Measurements from ENCODE around the gene OVAAL.

OVAAL gene

GRCh38 chr1:180562640-180563025 lies 3.9 kb downstream of the OVAAL start:
- Histone ChIP-seq H3K4me3 (ENCODE audit: low read length) (no peak overlapping the region), H4K20me1 (ENCODE audit: insufficient read depth, low read length) (no peaks in the 10 kb centered on the region), H3K4me2 (ENCODE audit: low read depth, low read length) (no peak overlapping the region), H2AFZ (ENCODE audit: low read length) (no peak overlapping the region), H3K36me3 (replicated peaks; ENCODE audit: insufficient read depth, low read length) (no peaks in the 10 kb centered on the region), H3K27ac (ENCODE audit: low read length) (no peak overlapping the region), H3K4me1 (ENCODE audit: low read length) (no peaks in the 10 kb centered on the region), H3K79me2 (ENCODE audit: low read length) (no peaks in the 10 kb centered on the region), H3F3A (ENCODE audit: insufficient read depth, low read length) (no peaks in the 10 kb centered on the region), H3K9me2 (replicated peaks; ENCODE audit: insufficient read depth, low read length) (no peaks in the 10 kb centered on the region), H3K9me3 (replicated peaks; ENCODE audit: insufficient read depth, low read length) (no peaks in the 10 kb centered on the region), H3K9ac (ENCODE audit: low read length) (no peak overlapping the region), H3K27me3 (replicated peaks; ENCODE audit: insufficient read depth, low read length) (no peaks in the 10 kb centered on the region)
- no peak for DNase-seq
- TF ChIP-seq CTCF (IDR thresholded peaks at IDR 0.05; ENCODE audit: low read length) = no peak
- no peak for TF ChIP-seq EZH2 (optimal IDR thresholded peaks at IDR 0.05; ENCODE audit: low read depth, low read length)
- TF ChIP-seq EZH2phosphoT487 (IDR thresholded peaks at IDR 0.05; ENCODE audit: low read length) = no peak

GRCh38 chr1:180563026-180563827 lies 4.5 kb downstream of the OVAAL start:
- TF ChIP-seq EZH2 (optimal IDR thresholded peaks at IDR 0.05; ENCODE audit: low read depth, low read length) (no peak), CTCF (IDR thresholded peaks at IDR 0.05; ENCODE audit: low read length) (no peak), EZH2phosphoT487 (IDR thresholded peaks at IDR 0.05; ENCODE audit: low read length) (no peak)
- H3K9me2 ChIP-seq (replicated peaks; ENCODE audit: insufficient read depth, low read length) = no peaks in the 10 kb centered on the region
- no peak overlapping the region for H3K9ac ChIP-seq (ENCODE audit: low read length)
- H2AFZ ChIP-seq (ENCODE audit: low read length) = no peak overlapping the region; the same call in 1 of the 2 replicates
- no peak overlapping the region for H3K27ac ChIP-seq (ENCODE audit: low read length)
- H3K4me3 ChIP-seq (ENCODE audit: low read length) = no peak overlapping the region
- no peaks in the 10 kb centered on the region for H3K27me3 ChIP-seq (replicated peaks; ENCODE audit: insufficient read depth, low read length)
- H3K9me3 ChIP-seq (replicated peaks; ENCODE audit: insufficient read depth, low read length) = no peaks in the 10 kb centered on the region
- H3K4me1 ChIP-seq (ENCODE audit: low read length) = no peaks in the 10 kb centered on the region
- DNase-seq = no peak
- no peaks in the 10 kb centered on the region for H3K36me3 ChIP-seq (replicated peaks; ENCODE audit: insufficient read depth, low read length)
- no peaks in the 10 kb centered on the region for H3K79me2 ChIP-seq (ENCODE audit: low read length)
- no peaks in the 10 kb centered on the region for H4K20me1 ChIP-seq (ENCODE audit: insufficient read depth, low read length)
- no peaks in the 10 kb centered on the region for H3F3A ChIP-seq (ENCODE audit: insufficient read depth, low read length)
- H3K4me2 ChIP-seq (ENCODE audit: low read depth, low read length) = no peak overlapping the region

- no peaks in the 10 kb centered on the region for H3K36me3 ChIP-seq (replicated peaks; ENCODE audit: insufficient read depth, low read length)
- no peaks in the 10 kb centered on the region for H3F3A ChIP-seq (ENCODE audit: insufficient read depth, low read length)
- H3K79me2 ChIP-seq (ENCODE audit: low read length) = no peaks in the 10 kb centered on the region
- no peak overlapping the region for H3K27ac ChIP-seq (ENCODE audit: low read length)
- H3K4me3 ChIP-seq (ENCODE audit: low read length) = no peak overlapping the region
- H3K27me3 ChIP-seq (replicated peaks; ENCODE audit: insufficient read depth, low read length) = no peaks in the 10 kb centered on the region
- no peaks in the 10 kb centered on the region for H4K20me1 ChIP-seq (ENCODE audit: insufficient read depth, low read length)
- H2AFZ ChIP-seq (ENCODE audit: low read length) = no peak overlapping the region
- no peak overlapping the region for H3K4me2 ChIP-seq (ENCODE audit: low read depth, low read length)
- no peaks in the 10 kb centered on the region for H3K4me1 ChIP-seq (ENCODE audit: low read length)
- no peak for DNase-seq
- TF ChIP-seq CTCF (IDR thresholded peaks at IDR 0.05; ENCODE audit: low read length) = no peak
- TF ChIP-seq EZH2phosphoT487 (IDR thresholded peaks at IDR 0.05; ENCODE audit: low read length) = no peak
- TF ChIP-seq EZH2 (optimal IDR thresholded peaks at IDR 0.05; ENCODE audit: low read depth, low read length) = no peak
- H3K9me2 ChIP-seq (replicated peaks; ENCODE audit: insufficient read depth, low read length) = no peaks in the 10 kb centered on the region
- no peaks in the 10 kb centered on the region for H3K9me3 ChIP-seq (replicated peaks; ENCODE audit: insufficient read depth, low read length)
- H3K9ac ChIP-seq (ENCODE audit: low read length) = no peak overlapping the region
Observed at GRCh38 chr1:180565121-180565871, 6.5 kb downstream of the OVAAL start.
